NCI-H1694 treated with DMSO at 0.1 percent for 48 hours (cell line): Measurements from ENCODE around the gene PLEKHJ1.

Experiments used
- DNase-seq: peaks from one replicate; lab custom pipeline; 2025; lab: John Stamatoyannopoulos, UW

PLEKHJ1 gene

DNA sequence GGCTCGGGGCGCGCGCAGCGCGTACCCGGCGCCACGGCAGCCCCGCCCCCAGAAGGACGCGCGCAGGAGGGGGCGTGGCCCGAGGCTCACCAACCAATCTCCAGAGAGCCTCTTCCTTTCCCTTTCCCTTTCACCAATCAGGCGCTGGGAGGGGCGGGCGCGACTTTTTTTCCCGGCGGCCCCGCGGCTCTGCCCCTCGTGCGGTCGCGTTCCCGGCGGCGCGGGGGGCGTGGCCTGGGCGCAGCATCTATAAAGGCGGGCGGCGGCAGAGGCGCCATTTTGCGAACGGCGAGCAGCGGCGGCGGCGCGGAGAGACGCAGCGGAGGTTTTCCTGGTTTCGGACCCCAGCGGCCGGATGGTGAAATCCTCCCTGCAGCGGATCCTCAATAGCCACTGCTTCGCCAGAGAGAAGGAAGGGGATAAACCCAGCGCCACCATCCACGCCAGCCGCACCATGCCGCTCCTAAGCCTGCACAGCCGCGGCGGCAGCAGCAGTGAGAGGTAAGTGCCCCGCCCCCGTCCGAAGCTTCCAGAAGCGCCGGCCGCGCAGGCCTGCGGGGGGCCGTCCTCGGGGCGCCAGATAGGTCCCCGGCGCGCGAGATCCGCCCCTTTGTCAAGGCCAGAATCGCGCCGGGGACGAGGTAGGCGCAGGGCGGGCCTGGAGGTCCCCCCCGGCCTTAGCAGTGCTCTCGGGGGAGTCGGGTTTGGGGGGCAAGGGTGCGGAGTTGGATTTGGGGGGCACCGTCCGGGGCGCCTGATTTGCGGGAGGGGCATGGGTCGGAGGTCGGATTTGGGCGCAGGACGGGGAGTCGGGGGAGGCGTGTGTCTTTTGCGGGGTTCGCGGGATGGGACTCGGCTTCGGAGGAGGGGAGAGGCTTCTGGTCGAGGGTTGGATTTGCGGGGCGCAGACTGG lies 33.4 kb upstream of the PLEKHJ1 start:
- DNase-seq = peak; percentile 82

DNA sequence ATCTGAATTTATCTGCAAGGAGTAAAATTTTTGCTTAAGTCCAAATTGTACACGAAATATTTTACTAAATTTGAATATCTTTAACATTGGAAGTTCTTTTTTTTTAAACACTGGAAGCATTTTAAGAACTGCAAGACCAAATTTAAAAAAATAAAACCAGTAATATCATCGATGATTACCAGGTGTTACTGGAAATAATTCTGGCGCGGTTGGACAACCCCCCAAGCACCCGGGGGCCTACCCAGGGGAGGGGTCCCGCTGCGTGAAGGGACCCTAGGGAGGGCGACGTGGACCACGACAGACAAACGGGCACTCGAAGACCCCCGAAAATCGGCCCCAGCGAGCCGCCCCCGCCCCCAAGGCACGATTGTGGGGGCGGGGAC lies 32.7 kb upstream of the PLEKHJ1 start:
- no peak for DNase-seq

DNA sequence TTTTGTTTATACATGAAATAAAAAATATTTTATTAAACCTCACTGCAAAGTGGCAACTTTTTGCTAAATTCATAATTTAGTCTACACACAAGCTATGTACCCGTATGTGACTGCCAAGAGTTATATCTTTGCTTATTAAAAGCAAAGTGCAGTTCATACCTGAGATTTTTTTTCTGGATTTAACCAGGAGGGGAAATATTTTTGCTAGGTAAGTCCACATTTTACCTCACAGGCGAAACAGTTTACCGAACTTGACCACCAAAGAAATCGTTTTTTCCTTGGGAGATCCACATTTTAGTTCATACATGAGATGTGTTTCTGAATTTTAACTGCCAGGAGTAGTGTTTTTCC lies 32.3 kb upstream of the PLEKHJ1 start:
- DNase-seq = no peak

DNA sequence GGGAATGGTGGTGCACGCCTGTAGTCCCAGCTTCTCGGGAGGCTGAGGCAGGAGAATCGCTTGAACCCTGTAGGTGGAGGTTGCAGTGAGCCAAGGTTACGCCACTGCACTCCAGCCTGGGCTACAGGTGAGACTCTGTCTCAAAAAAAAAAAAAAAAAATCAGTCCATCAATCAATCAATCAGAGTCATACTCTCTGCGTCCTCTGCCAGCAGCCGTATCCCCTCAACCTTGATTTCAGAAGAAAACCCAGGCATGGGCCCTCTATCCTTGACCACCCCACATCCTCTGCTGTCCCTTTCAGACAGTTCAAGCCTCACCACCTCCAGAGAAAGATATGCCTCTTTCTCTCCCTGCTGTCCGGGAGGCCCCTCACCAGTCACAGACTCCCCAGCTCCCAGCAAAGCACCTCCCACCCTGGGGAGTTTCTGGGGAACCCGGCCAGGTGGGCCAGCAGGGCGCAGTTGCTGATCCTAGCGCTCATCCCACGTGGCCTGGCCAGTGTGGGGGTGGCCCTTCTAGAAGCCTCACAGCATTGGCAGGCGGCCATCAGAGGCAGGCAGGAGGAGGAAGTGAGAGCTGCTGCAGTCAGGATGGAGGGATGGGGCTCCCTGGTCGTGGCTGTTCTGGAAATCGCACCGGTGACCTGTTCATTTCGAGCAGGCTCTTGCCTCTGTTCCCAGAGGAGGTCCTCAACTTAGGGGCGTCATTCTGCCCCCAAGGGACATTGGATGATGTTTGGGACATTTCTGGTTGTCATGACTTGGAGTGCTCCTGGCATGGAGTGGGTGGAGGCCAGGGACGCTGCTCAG lies 30.3 kb upstream of the PLEKHJ1 start:
- DNase-seq = no peak

DNA sequence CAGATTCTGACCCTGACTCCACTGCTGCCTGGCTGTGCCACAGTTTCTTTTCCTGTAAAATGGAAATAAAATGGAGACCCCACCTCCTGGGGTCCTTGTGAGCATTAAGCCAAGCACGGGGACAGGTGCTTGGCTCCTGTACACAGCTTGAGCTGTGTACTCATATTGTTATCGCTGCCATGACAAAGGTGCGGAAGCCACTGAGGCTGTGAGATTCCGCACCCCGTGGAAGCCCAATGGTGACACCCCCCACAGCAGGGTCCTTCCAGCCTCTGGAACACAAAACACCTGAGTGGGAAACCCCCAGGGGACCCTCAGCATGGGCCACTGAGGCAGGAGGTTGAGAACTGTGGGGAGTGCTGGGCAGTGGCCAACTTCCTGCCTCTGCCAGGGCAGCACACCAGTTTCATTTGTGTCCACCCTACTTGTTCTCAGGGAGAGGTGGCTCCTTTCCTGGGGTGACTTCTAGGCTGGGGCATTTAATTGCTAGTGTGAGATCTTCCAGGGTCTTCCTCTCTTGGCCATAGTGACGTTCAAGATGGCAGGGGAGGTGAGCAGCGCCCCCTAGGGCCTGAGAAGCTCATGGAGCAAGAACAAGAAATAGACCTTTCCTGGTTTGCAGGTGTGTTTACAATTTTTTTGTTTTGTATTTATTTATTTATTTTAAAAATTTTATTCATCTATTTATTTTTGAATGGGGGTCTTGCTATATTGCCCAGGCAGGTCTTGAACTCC lies 25.5 kb upstream of the PLEKHJ1 start:
- DNase-seq = no peak

DNA sequence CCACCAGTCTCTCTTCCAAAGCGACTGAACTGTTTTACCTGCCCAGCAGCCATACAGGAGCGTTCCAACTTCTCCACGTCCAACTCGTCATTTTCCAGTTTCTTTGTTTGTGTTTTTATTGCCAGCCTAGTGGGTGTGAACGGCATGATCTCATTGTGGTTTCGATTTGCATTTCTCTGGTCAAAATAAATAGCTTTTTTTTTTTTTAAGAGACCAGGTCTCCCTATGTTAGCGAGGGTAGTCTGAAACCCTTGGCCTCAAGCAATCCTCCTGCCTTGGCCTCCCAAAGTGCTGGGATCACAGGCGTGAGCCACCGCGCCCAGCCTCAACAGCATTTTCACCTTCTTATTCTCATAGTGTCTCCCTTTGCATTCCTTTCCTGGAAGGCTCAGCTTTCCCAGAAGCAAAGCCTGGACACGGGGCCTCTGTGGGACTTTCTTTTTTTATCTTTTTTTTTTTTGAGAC lies 24.2 kb upstream of the PLEKHJ1 start:
- DNase-seq = no peak

DNA sequence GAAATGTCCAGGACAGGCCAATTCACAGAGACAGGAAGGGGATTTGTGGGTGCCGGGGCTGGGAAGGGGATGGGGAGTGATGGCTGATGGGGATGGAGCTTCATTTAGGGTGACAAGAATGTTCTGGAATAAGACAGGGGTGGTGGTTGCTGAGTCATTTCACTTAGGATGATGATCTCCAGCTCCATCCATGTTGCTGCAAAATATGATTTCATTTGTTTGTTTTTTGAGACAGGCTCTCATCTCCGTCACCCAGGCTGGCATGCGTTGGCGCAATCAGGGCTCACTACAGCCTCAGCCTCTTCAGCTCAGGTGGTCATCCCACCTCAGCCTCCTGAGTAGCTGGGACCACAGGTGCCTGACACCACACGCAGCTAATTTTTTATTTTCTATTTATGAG lies 23.2 kb upstream of the PLEKHJ1 start:
- no peak for DNase-seq

DNA sequence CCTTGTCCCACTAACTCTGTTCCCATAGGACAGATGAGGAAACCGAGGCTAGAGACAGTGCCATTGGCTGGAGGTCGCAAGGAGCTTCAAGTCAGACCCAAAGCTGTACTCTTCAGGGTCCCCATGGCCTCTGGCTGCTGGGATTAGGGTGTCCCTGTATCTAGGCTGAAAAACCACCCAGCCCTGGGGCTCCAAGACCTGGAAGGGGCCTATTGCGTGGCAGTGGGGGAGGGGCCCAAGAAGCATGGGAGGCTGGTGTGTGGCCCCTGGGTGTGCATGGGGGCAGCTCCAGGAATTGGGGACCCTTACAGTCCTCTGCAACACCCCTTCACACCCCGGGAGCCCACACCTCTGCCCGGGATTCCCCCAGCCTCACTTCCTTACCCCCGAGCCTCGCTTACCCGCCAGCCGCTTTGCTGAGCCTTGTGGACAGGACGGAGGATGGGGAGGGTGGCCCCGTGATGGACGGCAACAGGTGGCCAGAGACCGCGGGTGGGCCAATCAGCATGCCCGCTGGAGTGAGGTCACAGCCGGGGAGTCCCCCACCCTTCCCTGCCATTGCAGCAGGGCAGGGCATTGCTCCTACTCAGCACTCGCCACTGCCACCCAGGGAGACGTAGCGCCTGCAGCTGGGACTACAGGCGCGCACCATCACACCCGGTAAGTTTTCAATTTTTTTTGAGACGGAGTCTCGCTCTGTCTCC lies 20.0 kb upstream of the PLEKHJ1 start, which contains the start of gene JSRP1:
Gene JSRP1, minus strand, starts transcription at position 436 of the 704 bp plus-strand sequence. CDS start 1,103 bp downstream, outside the sequence.
- DNase-seq = no peak

DNA sequence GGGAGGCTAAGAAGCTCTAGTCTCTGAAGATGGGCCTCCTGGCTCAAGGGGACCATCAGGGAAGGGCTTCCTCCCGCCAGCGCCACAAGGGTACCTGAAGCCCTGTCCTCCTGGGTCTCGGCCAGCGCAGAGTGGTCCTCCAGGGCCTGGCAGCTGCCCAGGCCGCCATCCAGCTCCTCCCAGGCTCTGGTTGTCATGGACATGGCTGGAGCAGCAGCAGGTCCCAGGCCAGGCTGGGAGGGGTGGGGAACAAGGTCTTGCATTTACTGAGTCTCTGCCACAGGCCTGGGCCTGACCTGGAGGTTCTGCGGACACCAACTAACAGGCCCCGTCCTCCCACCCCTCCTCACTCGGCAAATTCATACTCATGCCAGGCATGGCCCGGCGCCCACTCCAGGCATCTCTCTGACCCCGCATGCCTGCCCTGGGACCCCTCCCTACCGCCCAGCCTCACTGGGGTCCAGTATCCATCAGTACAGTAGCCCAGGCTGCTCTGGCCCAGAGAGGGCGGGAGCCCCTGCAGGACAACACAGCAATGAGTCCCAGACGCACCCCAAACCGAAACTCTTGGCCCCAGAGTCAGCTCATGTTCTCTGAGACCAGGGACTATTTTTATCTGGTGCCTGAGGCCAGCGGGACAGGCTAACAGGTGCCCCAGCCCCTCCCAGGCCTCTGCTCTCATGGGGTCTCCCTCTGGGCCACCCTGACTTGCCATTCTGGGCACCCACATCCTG lies 19.1 kb upstream of the PLEKHJ1 start:
- DNase-seq = no peak

DNA sequence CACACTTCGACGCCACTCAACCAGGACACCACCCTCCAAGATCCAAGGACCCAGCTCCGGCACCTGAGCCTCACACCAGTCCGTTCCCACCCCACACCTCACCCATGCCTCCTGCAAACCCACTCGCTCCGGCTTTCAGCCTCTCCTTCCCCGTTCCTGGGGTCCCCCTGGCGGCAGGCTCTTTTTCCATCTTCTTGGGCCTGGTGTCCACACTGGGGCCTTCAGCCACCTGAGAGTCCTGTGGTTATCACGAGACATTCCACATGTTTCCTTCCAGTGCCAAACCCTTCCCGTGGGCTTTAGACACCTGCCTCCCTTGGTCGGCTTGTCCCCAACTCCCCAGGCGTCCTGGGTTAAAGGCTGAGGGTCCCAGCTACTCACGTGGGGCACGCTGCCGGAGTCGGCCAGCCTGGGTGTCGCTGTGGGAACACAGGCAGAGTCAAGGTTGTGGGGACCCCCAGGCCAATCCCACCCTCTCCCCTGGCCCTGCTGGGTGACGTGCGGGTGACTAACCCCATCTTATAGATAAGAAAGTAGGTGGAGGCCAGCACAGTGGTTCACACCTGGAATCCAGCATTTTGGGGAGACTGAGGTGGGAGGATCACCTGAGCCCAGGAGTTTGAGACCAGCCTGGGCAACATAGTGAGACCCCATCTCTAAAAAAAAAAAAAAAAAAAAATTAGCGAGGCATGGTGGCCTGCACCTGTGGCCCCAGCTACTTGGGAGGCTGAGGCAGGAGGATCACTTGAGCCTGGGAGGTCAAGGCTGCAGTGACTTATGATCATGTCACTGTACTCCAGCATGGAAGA lies 18.1 kb upstream of the PLEKHJ1 start:
- DNase-seq = no peak

DNA sequence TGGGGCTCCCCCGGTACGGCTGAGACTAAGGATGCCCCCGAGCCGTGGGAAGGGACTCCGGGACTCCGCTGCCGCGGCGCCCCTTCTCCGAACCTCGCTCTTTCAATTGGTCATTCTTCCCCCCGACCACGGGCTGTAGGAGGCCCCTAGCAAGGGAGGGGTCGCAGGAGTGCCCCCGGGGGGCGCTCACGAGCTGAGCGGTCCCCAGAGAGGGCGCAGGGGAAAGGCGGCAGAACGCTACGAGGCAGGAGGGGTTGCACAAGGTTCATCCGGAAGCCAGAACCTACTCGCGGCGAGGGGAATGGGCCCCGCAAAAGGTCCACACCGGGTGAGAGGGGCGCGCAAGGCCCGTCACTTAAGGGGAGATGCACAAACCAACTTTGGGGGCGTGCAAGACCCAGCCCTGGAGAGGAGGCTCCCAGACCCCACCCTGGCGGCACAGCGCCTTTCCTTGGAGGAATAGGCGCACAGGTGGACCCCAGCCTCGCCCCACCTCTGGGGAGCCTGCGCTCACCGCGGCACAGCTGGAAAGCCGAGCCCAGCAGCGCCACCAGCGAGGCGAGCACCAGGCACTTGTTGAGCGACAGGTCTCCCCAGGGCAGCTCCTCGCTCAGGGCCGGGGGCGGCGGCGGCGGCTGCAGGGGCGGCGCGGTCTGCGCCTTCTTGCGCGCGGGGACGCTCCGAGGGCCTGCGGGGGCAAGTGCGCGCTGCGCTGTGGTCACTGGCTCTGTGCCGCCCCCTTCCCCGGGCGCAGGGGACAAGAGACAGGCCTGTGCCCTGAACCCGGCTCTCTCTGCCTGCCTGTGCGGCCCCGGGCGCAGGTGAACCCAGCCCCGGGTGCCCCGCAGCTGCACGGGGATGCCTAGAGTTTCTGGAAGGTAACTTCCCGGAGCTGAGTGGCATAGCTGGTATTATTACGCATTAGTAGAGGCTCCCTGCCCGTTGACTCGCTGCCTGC lies 17.3 kb upstream of the PLEKHJ1 start:
- DNase-seq = no peak

DNA sequence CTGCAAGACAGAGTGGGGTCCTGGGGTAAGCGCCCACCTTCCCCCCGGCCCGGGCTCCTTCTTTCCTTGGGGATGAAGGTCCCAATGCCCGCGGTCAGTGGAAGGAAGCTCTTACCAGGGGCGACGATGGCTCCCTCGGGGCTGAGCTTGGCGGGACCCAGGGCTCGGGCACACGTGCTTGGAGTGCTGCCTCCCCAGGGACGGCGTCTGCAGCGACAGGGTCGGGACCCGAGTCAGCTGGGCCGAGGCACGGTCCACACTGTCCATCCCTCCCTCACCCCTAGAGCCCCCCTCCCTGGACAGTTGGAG lies 16.6 kb upstream of the PLEKHJ1 start:
- no peak for DNase-seq

DNA sequence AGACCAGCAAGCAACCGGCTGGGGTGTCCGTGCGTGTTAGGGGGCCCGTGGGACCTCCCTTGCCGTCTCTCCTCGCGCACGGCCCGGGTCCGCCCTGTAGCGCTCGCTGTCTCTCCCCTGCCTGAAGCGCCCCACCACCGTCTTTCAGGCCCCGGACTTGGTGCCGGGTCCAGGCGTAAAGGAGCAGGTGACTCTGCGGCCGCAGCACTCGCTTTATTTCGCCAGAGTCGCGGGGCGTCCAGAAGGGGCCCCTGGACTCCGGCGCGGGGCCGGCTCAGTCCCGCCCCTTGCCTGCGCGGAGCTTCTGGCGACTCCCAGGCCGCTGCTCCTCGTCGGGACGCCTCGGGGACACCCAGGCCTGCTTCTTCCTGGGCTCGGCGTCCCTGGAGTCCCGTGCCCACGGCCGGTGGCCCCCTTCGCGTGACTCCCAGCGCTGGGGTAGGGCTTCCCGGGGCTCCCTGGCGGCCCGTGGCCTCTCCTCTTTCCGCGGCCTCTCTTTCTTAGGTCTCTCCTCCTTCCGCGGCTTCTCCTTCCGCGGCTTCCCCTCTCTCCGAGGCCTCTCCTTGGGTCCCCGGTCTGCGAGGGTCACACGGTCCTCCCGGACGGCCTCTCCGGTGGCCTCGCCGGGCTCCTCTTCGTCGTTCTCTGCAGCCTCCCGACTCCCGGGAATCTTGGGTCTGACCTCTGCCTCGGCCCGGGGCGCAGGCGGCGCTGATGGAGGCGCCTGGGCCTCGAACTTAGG lies 16.1 kb upstream of the PLEKHJ1 start:
- no peak for DNase-seq

DNA sequence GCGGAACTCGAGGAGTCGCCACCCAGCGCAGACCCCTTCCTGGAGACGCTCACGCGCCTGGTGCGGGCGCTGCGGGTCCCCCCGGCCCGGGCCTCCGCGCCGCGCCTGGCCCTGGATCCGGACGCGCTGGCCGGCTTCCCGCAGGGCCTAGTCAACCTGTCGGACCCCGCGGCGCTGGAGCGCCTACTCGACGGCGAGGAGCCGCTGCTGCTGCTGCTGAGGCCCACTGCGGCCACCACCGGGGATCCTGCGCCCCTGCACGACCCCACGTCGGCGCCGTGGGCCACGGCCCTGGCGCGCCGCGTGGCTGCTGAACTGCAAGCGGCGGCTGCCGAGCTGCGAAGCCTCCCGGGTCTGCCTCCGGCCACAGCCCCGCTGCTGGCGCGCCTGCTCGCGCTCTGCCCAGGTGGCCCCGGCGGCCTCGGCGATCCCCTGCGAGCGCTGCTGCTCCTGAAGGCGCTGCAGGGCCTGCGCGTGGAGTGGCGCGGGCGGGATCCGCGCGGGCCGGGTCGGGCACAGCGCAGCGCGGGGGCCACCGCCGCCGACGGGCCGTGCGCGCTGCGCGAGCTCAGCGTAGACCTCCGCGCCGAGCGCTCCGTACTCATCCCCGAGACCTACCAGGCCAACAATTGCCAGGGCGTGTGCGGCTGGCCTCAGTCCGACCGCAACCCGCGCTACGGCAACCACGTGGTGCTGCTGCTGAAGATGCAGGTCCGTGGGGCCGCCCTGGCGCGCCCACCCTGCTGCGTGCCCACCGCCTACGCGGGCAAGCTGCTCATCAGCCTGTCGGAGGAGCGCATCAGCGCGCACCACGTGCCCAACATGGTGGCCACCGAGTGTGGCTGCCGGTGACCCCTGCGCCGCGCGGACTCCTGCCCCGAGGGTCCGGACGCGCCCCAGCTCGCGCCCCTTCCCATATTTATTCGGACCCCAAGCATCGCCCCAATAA lies 15.3 kb upstream of the PLEKHJ1 start:
- DNase-seq = no peak

DNA sequence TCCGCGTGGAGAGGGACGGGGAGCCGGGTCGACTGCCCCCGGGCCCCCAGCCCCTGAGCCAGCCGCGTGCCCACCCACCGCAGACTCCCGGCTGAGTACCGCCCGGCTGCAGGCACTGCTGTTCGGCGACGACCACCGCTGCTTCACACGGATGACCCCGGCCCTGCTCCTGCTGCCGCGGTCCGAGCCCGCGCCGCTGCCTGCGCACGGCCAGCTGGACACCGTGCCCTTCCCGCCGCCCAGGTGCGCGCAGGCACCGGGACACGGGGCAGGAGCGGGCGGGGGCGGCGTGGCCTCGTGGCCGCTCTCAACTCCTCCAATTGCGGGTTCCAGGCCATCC lies 14.6 kb upstream of the PLEKHJ1 start:
- no peak for DNase-seq

DNA sequence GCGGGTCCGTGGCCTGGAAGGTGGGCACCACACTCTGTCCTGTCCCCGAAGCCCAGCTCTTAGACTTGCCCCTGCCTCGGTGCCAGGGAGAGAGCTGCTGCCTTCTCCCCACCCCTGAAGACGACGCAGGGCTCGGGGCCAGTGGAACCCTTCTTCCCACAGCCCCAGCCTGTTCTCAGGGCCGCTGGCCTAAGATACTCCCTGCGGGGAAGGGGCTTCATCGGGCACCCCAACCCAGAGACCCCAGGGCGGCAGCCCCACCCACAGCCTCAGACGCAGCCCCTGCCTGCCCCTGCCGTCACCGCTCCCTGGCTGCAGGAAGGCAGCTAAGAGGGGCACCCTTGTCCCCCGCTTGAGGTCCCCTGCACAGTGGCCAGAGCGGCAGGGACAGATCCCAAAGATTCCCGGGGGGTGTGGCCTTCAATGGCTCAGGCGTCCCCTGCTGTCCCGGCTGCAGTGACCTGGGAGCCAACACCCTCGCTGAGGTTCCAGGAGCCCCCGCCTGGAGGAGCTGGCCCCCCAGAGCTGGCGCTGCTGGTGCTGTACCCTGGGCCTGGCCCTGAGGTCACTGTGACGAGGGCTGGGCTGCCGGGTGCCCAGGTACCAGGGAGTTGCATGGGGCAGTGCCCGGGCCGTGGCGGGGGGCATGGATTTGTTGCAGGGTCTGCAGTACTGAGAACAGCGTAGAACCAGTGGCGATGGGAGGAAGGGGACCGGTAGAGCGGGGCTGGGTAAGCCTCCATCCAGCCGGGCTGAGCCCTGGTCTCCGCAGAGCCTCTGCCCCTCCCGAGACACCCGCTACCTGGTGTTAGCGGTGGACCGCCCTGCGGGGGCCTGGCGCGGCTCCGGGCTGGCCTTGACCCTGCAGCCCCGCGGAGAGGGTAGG lies 14.0 kb upstream of the PLEKHJ1 start:
- DNase-seq = no peak
